Suprapubic skin (tissue), 4 donors: ENCODE data around the gene ERBB4. TPM values are rescaled to one million over a fixed set of nuclear protein-coding genes. Genes with fewer than 3 reads are reported as not detected.

Source experiments
- DNase-seq, 2 donors: peaks; one replicate each; pipeline ENCODE4 v3.0.0-alpha.2; 2019; ENCODE audit warnings: low spot score in 2 of 2
- H3K27ac ChIP-seq: fragments of 200-600 bp; sonication (generic); one replicate; pipeline ENCODE4 v1.5.1; 2019
- H3K27me3 ChIP-seq: fragments of 200-600 bp; sonication (generic); one replicate; pipeline ENCODE4 v1.5.1; 2019
- H3K36me3 ChIP-seq: fragments of 200-600 bp; sonication (generic); one replicate; pipeline ENCODE4 v1.5.1; 2019
- H3K4me1 ChIP-seq: fragments of 200-600 bp; sonication (generic); one replicate; pipeline ENCODE4 v1.5.1; 2019
- H3K4me3 ChIP-seq: fragments of 200-600 bp; sonication (generic); one replicate; pipeline ENCODE4 v1.5.1; 2019; ENCODE audit warnings: mild to moderate bottlenecking
- H3K9me3 ChIP-seq: fragments of 200-600 bp; sonication (generic); one replicate; pipeline ENCODE4 v1.5.1; 2019
- CTCF ChIP-seq, 2 donors: fragments of 200-600 bp in 1 of 2; fragments of 450-650 bp in 1 of 2; sonication (generic) in 1 of 2; IDR thresholded peaks; one replicate each; pipeline ENCODE4 v1.5.1; 2016 to 2019; ENCODE audit warnings: antibody characterized with exemption in 2 of 2, mild to moderate bottlenecking in 1 of 2, moderate library complexity in 1 of 2
- EP300 ChIP-seq: sonication (generic); formaldehyde crosslinking; IDR thresholded peaks from one replicate; pipeline ENCODE4 v1.6.1; 2017; ENCODE audit warnings: antibody characterized with exemption
- POLR2A ChIP-seq, 2 donors: fragments of 450-650 bp; IDR thresholded peaks; one replicate each; pipeline ENCODE4 v1.6.1; 2017; ENCODE audit warnings: antibody characterized with exemption in 2 of 2, mild to moderate bottlenecking in 2 of 2, moderate library complexity in 2 of 2
- POLR2AphosphoS5 ChIP-seq, 3 donors: sonication (generic); formaldehyde crosslinking; IDR thresholded peaks; one replicate each; pipeline ENCODE4 v1.6.1; 2017; ENCODE audit warnings: antibody characterized with exemption in 3 of 3
- WGBS: methylation state at CpG from one replicate; pipeline ENCODE4 v1.1.5; 2018; 5-methylcytosine and 5-hydroxymethylcytosine counted together
- total RNA-seq, 4 donors: library from RNA; depleted of rRNA; stranded (reverse); fragments of >200 nt; gene quantifications; one replicate each; pipeline ENCODE4 v1.1.0, GENCODE V29; 2016

Gene ERBB4
- total RNA-seq, 4 donors from 2014 or later = 0.95 to 6.4 (median 1.5) TPM

- H3K36me3 ChIP-seq = no peaks in the 10 kb centered on the region
- no peaks in the 10 kb centered on the region for H3K9me3 ChIP-seq
- TF ChIP-seq EP300 (no peak), CTCF (IDR thresholded peaks at IDR 0.05) (peak; percentile 25 to 58)
- H3K4me1 ChIP-seq = no peaks in the 10 kb centered on the region
- no peak overlapping the region for H3K27ac ChIP-seq
- no peak overlapping the region for H3K4me3 ChIP-seq
- DNase-seq = no peak
- H3K27me3 ChIP-seq = no peaks in the 10 kb centered on the region
- 51% methylated on average over 4 of the region's 4 CpGs for WGBS
Measured at GRCh38 chr2:211745295-211746097, 793.1 kb downstream of the ERBB4 start.

- DNase-seq = no peak
- no peaks in the 10 kb centered on the region for H3K36me3 ChIP-seq
- no peak overlapping the region for H3K27ac ChIP-seq
- H3K9me3 ChIP-seq = no peaks in the 10 kb centered on the region
- TF ChIP-seq POLR2AphosphoS5 (IDR thresholded peaks at IDR 0.05) = no peak
- TF ChIP-seq CTCF (IDR thresholded peaks at IDR 0.05) = no peak
- TF ChIP-seq EP300 = no peak
- TF ChIP-seq POLR2A (IDR thresholded peaks at IDR 0.05) = no peak
- H3K4me1 ChIP-seq = no peaks in the 10 kb centered on the region
- H3K27me3 ChIP-seq = no peaks in the 10 kb centered on the region
- no peak overlapping the region for H3K4me3 ChIP-seq
- WGBS = 70% methylated on average over 5 of the region's 5 CpGs
Measured at GRCh38 chr2:211744379-211744778, 794.2 kb downstream of the ERBB4 start.

GRCh38 chr2:211741966-211742365 lies 796.6 kb downstream of the ERBB4 start:
- DNase-seq = no peak
- no peak overlapping the region for H3K27ac ChIP-seq
- no peak overlapping the region for H3K4me3 ChIP-seq
- no peaks in the 10 kb centered on the region for H3K27me3 ChIP-seq
- H3K4me1 ChIP-seq = no peaks in the 10 kb centered on the region
- TF ChIP-seq CTCF (IDR thresholded peaks at IDR 0.05) = no peak
- TF ChIP-seq POLR2A (IDR thresholded peaks at IDR 0.05) = no peak
- no peak for TF ChIP-seq EP300
- TF ChIP-seq POLR2AphosphoS5 (IDR thresholded peaks at IDR 0.05) = no peak
- 85% methylated on average over 4 of the region's 4 CpGs for WGBS
- no peaks in the 10 kb centered on the region for H3K9me3 ChIP-seq
- no peaks in the 10 kb centered on the region for H3K36me3 ChIP-seq

- no peaks in the 10 kb centered on the region for H3K9me3 ChIP-seq
- no peak overlapping the region for H3K27ac ChIP-seq
- H3K4me3 ChIP-seq = no peak overlapping the region
- H3K27me3 ChIP-seq = no peaks in the 10 kb centered on the region
- no peaks in the 10 kb centered on the region for H3K4me1 ChIP-seq
- WGBS = 52% methylated on average over 3 of the region's 3 CpGs
- no peaks in the 10 kb centered on the region for H3K36me3 ChIP-seq
- TF ChIP-seq CTCF (IDR thresholded peaks at IDR 0.05) = no peak
- TF ChIP-seq POLR2AphosphoS5 (IDR thresholded peaks at IDR 0.05) = no peak
- TF ChIP-seq POLR2A (IDR thresholded peaks at IDR 0.05) = no peak
- TF ChIP-seq EP300 = no peak
- DNase-seq = no peak
Measured at GRCh38 chr2:211737282-211737681, 801.3 kb downstream of the ERBB4 start.

GRCh38 chr2:211730215-211730614 lies 808.4 kb downstream of the ERBB4 start:
- no peaks in the 10 kb centered on the region for H3K36me3 ChIP-seq
- H3K4me3 ChIP-seq = no peak overlapping the region
- TF ChIP-seq POLR2A (IDR thresholded peaks at IDR 0.05) (no peak), CTCF (IDR thresholded peaks at IDR 0.05) (no peak), EP300 (no peak), POLR2AphosphoS5 (IDR thresholded peaks at IDR 0.05) (no peak)
- H3K9me3 ChIP-seq = no peaks in the 10 kb centered on the region
- H3K4me1 ChIP-seq = no peaks in the 10 kb centered on the region
- WGBS = 59% methylated on average over 2 of the region's 2 CpGs
- H3K27ac ChIP-seq = no peak overlapping the region
- no peaks in the 10 kb centered on the region for H3K27me3 ChIP-seq
- no peak for DNase-seq
